ENCODE data around the gene NCKAP5. TPM values are rescaled to one million over a fixed set of nuclear protein-coding genes. Genes with fewer than 3 reads are reported as not detected.
"Not testable (repeated sequence)": the region's sequence is repeated elsewhere in the genome, so short reads cannot be mapped to it uniquely, and the experiment has no call there.

NCKAP5 gene
- total RNA-seq, 4 donors from 2014 or later = 2.7 to 11.7 (median 5.6) TPM

DNA sequence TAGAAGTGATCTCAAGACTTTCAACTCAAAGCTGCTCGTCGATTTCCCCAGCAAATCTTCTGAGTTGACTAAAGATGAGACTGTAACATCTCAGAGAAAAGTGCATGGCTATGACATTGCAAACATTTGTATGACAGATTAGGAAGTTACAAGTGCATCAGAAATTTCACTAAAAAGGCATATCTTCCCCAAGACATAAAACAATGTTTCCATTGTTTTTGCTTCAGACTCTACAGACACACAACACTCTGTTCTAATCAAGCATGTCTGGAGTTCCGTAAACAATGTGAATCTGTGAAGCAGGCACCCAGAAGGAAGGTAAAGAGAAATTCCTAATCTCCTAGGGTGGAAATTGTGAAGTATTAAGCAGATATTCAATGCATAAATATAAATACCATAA, 753.6 kb downstream of the NCKAP5 start:
- no peak overlapping the region for H3K27ac ChIP-seq
- H3K9me3 ChIP-seq = no peaks in the 10 kb centered on the region
- no peak for DNase-seq (ENCODE audit: low spot score in 2 of 2)
- WGBS, 2 donors = 41 to 46% methylated on average over 3 of the region's 3 CpGs
- TF ChIP-seq EP300 (IDR thresholded peaks at IDR 0.05) = no peak
- TF ChIP-seq POLR2A (IDR thresholded peaks at IDR 0.05) = no peak
- TF ChIP-seq, protein P1, sequence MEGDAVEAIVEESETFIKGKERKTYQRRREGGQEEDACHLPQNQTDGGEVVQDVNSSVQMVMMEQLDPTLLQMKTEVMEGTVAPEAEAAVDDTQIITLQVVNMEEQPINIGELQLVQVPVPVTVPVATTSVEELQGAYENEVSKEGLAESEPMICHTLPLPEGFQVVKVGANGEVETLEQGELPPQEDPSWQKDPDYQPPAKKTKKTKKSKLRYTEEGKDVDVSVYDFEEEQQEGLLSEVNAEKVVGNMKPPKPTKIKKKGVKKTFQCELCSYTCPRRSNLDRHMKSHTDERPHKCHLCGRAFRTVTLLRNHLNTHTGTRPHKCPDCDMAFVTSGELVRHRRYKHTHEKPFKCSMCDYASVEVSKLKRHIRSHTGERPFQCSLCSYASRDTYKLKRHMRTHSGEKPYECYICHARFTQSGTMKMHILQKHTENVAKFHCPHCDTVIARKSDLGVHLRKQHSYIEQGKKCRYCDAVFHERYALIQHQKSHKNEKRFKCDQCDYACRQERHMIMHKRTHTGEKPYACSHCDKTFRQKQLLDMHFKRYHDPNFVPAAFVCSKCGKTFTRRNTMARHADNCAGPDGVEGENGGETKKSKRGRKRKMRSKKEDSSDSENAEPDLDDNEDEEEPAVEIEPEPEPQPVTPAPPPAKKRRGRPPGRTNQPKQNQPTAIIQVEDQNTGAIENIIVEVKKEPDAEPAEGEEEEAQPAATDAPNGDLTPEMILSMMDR (IDR thresholded peaks at IDR 0.05) = no peak
- no peaks in the 10 kb centered on the region for H3K27me3 ChIP-seq
- H3K4me3 ChIP-seq = no peak overlapping the region
- H3K4me1 ChIP-seq = peaks cover 0 to 6% (median 0%) of the 10 kb centered on the region in 4 donors
- no peaks in the 10 kb centered on the region for H3K36me3 ChIP-seq

DNA sequence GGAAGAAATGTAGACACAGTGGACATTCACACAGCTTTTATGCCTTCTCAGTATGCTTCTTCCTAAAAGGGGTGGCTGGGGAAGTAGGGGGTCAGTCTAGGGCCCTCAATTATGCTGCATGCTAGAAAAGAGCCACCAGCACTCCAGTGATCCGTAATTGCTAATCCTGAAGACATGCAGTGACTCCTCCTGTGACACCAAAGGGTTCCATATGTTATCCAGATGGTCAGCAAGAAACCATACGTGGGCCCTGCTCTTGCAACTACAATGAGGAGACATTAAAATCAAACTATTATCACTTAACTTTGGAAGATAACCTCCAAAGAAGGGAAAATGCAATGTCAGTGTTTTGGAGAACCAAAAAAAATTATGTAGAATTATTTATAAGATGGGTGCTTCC, 754.8 kb downstream of the NCKAP5 start:
- no peaks in the 10 kb centered on the region for H3K36me3 ChIP-seq
- DNase-seq (ENCODE audit: low spot score in 2 of 2) = no peak
- H3K27me3 ChIP-seq = no peaks in the 10 kb centered on the region
- peaks cover 0 to 8% (median 0%) of the 10 kb centered on the region in 4 donors for H3K9me3 ChIP-seq
- no peak for TF ChIP-seq EP300 (IDR thresholded peaks at IDR 0.05)
- TF ChIP-seq, protein P1 (IDR thresholded peaks at IDR 0.05) = no peak
- no peak for TF ChIP-seq POLR2A (IDR thresholded peaks at IDR 0.05)
- no peak overlapping the region for H3K4me3 ChIP-seq
- no peak overlapping the region for H3K27ac ChIP-seq
- peaks cover 0 to 6% (median 0%) of the 10 kb centered on the region in 4 donors for H3K4me1 ChIP-seq
- 80 to 88% methylated on average over 2 of the region's 2 CpGs for WGBS, 2 donors

DNA sequence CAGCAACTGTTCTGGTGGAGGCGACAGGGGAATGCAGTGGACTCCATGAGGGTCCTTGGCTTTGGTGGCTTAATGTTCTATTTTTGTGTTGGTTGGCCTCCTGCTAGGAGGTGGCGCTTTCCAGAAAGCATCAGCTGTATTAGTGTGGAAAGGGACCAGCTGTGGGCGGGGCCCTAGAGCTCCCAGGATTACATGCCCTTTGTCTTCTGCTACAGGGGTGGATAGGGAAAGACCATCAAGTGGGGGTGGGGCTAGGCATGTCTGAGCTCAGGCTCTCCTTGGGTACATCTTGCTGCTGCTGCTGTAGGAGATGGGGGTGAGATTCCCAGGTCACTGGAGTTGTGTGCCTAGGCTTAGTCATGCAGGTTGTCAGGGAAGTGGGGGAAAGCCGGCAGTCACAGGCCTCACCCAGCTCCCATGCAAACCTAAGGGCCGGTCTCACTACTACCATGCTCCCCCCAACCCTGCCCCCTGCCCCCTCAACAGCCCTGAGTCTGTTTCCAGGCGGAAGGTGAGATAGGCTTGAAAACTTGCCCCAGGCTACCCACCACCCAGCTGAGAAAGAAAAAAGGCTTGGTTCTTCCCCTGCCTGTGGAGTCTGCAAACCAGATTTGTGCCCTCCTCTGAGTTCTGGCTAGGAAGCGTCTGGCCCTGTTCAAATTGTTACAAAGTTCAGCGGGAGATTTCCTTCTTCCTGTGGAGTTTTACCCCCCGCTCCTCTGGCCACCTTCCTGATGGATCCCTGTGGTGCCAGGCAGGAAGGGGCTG, 756.9 kb downstream of the NCKAP5 start:
- Histone ChIP-seq H3K27me3 (no peaks in the 10 kb centered on the region), H3K9me3 (peaks cover 0 to 27% (median 0%) of the 10 kb centered on the region in 4 donors), H3K36me3 (no peaks in the 10 kb centered on the region), H3K27ac (no peak overlapping the region), H3K4me1 (peaks cover 0 to 6% (median 0%) of the 10 kb centered on the region in 4 donors), H3K4me3 (no peak overlapping the region)
- WGBS, 2 donors = 80 to 82% methylated on average over 9 of the region's 9 CpGs
- TF ChIP-seq POLR2A (IDR thresholded peaks at IDR 0.05) (no peak), EP300 (IDR thresholded peaks at IDR 0.05) (no peak)
- TF ChIP-seq, protein P1 (IDR thresholded peaks at IDR 0.05) = no peak
- DNase-seq (ENCODE audit: low spot score in 2 of 2) = no peak

DNA sequence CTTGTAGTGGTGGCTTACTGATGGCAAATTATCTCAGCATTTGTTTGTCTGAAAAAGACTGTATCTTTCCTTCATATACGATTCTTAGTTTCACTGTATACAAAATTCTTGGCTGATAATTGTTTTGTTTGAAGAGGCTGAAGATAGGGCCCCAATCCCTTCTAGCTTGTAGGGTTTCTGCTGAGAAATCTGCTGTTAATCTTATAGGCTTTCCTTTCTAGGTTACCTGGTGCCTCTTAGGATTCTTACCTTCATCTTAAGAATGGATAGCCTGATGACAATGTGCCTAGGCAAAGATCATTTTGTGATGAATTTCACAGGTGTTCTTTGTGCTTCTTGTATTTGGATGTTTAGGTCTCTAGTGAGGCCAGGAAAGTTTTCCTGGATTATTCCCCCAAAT, 758.3 kb downstream of the NCKAP5 start:
- not testable (repeated sequence) for H3K4me3 ChIP-seq; H3K4me1 ChIP-seq; H3K36me3 ChIP-seq; H3K27me3 ChIP-seq; H3K27ac ChIP-seq; DNase-seq (ENCODE audit: low spot score in 2 of 2)
- 86 to 93% methylated on average over 1 of the region's 1 CpG for whole genome bisulfite sequencing, 2 donors
- H3K9me3 ChIP-seq = peaks cover 0 to 27% (median 0%) of the 10 kb centered on the region in 4 donors

DNA sequence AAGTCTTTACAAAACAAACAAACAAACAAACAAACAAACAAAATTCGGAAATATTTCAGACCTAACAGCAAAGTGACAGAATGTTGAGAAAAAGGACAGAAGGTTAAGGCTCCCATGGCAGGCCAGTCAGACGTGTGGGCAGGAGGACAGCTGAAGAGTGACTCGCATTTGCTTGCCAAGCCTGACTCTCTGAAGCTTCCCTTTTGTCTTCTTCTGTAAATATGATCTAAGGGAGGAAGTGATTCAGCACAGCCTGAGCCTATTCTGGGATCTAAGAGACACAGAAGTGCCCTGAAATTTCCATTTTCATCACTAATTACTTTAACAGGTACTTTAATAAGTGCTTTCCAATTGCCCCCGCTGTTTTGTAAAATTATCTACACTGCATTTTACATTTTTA, 764.2 kb downstream of the NCKAP5 start:
- Histone ChIP-seq H3K27ac (no peak overlapping the region), H3K27me3 (no peaks in the 10 kb centered on the region), H3K4me1 (no peaks in the 10 kb centered on the region), H3K36me3 (no peaks in the 10 kb centered on the region), H3K9me3 (peaks cover 0 to 24% (median 0%) of the 10 kb centered on the region in 4 donors), H3K4me3 (no peak overlapping the region)
- 21% methylated on average over 4 of the region's 4 CpGs for WGBS, 2 donors
- TF ChIP-seq, protein P1 (IDR thresholded peaks at IDR 0.05) = no peak
- TF ChIP-seq POLR2A (IDR thresholded peaks at IDR 0.05) = no peak
- TF ChIP-seq EP300 (IDR thresholded peaks at IDR 0.05) = no peak
- no peak for DNase-seq (ENCODE audit: low spot score in 2 of 2)
